GM12874 (cell line): ENCODE results near the gene R3HDM1.

ENCODE experiments used
- TF ChIP-seq, protein P1 (sequence below): IDR thresholded peaks from 2 replicates; pipeline ENCODE4 v1.5.1; 2011; ENCODE audit warnings: low read depth, mild to moderate bottlenecking, control low read depth, low read length, moderate library complexity; ENCODE audit not compliant: insufficient read depth

R3HDM1 gene

DNA sequence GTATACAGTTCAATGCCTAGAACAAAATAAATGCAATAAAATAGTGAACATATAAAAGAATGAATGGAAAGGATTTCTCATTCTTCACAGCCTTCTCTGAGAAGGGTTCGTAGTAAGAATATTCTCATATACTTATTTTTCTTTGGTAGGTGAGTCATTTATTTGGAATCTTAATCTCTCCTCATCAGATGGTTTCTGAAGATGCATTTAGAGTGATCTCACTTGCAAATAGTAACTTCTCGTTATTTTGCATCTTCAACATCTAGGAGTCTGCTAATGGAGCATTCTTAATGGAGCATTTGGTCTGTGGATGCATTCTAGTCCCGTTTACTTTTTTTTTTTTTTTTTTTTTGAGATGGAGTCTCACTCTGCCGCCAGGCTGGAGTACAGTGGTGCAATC, 214.3 kb downstream of the R3HDM1 start:
- TF ChIP-seq, protein P1, sequence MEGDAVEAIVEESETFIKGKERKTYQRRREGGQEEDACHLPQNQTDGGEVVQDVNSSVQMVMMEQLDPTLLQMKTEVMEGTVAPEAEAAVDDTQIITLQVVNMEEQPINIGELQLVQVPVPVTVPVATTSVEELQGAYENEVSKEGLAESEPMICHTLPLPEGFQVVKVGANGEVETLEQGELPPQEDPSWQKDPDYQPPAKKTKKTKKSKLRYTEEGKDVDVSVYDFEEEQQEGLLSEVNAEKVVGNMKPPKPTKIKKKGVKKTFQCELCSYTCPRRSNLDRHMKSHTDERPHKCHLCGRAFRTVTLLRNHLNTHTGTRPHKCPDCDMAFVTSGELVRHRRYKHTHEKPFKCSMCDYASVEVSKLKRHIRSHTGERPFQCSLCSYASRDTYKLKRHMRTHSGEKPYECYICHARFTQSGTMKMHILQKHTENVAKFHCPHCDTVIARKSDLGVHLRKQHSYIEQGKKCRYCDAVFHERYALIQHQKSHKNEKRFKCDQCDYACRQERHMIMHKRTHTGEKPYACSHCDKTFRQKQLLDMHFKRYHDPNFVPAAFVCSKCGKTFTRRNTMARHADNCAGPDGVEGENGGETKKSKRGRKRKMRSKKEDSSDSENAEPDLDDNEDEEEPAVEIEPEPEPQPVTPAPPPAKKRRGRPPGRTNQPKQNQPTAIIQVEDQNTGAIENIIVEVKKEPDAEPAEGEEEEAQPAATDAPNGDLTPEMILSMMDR: no peak

DNA sequence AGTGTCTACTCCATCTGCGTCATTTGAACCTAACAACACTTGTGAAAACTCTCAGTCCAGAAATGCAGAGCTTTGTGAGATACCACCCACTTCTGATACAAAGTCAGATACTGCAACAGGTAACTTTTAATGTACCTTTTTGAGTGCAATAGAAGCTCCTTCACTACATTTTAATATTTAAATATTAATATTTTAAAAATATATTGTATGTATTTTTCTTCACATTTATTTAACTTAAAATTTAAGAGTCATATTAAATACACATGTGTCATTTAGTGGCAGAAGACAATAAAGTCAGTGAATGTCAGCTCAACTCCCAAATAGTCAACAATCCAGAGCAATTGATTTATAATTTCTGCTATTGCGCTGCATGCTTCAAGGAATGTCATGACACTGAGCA, 224.3 kb downstream of the R3HDM1 start:
- TF ChIP-seq, protein P1: no peak

DNA sequence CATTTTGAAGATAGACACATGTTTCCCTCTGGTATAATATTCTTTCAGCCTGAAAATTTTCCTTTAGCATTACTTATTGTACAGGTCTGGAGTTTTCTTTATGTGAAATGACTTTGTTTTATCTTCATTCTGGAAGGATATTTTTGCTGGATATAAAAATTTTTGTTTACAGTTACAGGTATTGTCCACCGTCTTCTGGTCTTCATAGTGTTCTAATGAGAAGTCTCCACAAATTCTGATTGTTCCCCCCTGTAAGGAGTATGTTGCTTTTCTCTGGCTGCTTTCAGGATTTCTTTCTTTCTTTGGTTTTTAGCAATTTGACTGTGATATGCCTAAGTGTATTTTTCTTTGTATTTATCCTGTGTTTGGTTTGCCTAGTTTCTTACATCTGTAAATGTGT, 225.4 kb downstream of the R3HDM1 start:
- TF ChIP-seq, protein P1: no peak

DNA sequence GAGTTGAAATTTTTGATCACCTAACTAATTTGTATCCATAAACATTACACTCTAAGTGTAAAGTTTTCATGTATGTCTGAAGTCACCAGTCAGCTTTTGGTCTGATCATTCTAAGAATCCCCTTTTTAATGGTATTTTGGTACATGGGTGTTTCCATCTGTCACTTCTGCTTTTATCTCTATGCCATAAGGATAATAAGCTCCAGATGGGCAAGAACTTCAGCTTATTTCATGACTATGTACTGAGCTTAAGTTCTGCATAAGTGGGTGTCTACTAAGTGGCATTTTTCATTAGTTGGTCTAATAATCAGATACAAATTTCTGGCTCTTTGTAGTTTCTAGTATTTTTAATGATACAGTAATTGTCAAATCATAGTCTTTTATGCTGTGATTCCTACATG, 230.7 kb downstream of the R3HDM1 start:
- TF ChIP-seq, protein P1: no peak

DNA sequence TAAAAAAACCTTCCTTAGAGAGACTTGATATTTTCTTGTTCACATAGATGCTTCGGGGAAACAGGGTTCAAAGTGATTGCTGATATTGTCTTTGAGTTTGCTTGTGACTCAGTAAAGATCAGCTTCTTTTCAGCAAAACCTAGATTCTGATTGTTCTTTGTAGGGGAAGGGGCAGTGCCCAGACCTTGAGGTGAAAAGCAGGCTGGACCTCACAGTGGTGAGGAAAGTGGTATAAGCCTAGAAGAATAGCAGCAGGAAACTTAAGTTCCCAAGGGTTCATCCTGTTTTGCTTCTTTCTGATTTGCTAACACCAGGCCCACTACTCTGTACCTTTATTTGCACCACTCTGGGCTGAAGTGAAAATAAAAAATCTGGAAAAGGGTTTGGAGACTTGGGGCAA, 231.2 kb downstream of the R3HDM1 start:
- TF ChIP-seq, protein P1: no peak

DNA sequence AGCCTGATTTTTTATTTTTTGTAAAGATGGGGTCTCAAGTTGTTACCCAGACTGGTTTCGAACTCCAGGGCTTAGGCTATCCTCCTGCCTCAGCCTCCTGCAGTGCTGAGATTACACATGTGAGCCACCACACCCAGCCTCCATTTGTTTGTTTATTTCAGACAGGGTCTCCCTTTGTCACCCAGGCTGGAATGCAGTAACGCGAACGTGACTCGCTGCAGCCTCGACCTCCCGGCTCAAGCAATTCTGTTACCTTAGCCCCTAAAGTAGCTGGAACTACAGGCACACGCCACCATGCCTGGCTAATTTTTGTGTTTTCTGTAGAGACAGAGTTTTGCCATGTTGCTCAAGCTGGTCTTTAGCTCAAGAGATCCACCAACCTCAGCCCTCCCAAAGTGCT, 237.6 kb downstream of the R3HDM1 start:
- TF ChIP-seq, protein P1: no peak

DNA sequence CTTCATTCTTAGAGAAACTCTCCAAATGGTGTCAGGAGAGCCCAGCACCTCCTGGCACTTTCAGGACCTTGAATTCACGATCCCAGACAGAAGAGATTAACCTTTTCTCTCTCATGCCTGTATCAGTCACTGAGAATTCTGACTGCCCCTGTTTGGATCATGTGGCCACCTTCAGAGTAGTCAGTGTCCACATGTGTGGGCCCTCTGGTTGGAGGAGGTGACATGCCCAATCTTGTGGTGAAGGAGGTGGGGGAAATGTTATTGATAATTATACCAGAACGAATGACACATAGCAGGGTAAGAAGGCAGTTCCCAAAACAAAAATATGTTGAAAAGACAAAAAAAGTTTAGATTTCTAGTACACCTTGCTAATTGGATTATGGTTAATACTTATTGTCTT, 242.0 kb downstream of the R3HDM1 start:
- TF ChIP-seq, protein P1: no peak

DNA sequence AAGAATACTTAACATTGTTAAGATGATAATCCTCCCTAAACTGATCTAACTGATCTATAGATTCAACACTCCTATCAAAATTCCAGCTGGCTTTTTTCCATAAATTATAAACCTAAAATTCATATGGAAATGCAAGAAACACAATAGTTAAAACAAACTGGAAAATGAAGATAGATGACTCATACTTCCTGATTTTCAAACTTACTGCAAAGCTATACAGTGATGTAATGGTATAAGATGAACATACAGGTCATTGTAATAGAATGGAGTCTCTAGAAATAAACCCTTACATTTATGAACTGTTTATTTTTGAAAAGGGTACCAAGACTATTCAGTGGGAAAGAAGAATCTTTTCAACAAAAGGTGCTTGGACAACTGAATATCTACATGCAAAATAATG, 242.6 kb downstream of the R3HDM1 start:
- TF ChIP-seq, protein P1: no peak
